CD4-positive, alpha-beta T cell treated with Interleukin-10 for 1 hour (primary cell): ENCODE measurements around the gene SLC6A12.
"Not testable (repeated sequence)": the region's sequence is repeated elsewhere in the genome, so short reads cannot be mapped to it uniquely, and the experiment has no call there.

ENCODE experiments used
- DNase-seq: peaks from one replicate; pipeline ENCODE4 v3.0.0-alpha.2; 2020

The SLC6A12 gene

GRCh38 chr12:195951-196350 is 18.0 kb downstream of the SLC6A12 start:
- DNase-seq: no peak

GRCh38 chr12:195156-195555 is 18.8 kb downstream of the SLC6A12 start:
- DNase-seq: no peak

GRCh38 chr12:194276-194675 is 19.7 kb downstream of the SLC6A12 start:
- no peak for DNase-seq

GRCh38 chr12:193261-193660 is 20.7 kb downstream of the SLC6A12 start:
- DNase-seq: no peak

GRCh38 chr12:191541-191940 is 22.4 kb downstream of the SLC6A12 start:
- DNase-seq: no peak

- no peak for DNase-seq
These were observed 23.1 kb downstream of the SLC6A12 start for GRCh38 chr12:190881-191280.

GRCh38 chr12:189622-189962 is 24.4 kb downstream of the SLC6A12 start:
- DNase-seq: no peak

GRCh38 chr12:188910-189621 is 24.9 kb downstream of the SLC6A12 start:
- DNase-seq: peak; percentile 22

- DNase-seq: not testable (repeated sequence)
These were observed 25.7 kb downstream of the SLC6A12 start for GRCh38 chr12:187986-188909.

- DNase-seq: no peak
These were observed 27.8 kb downstream of the SLC6A12 start for GRCh38 chr12:186006-186625.

- no peak for DNase-seq
These were observed 28.4 kb downstream of the SLC6A12 start for GRCh38 chr12:185576-185955.

GRCh38 chr12:184811-185575 is 29.0 kb downstream of the SLC6A12 start:
- no peak for DNase-seq

- no peak for DNase-seq
These were observed 31.5 kb downstream of the SLC6A12 start for GRCh38 chr12:182381-182892.

- no peak for DNase-seq
These were observed 32.0 kb downstream of the SLC6A12 start for GRCh38 chr12:181921-182320.

GRCh38 chr12:180445-180844 is 33.5 kb downstream of the SLC6A12 start:
- DNase-seq: no peak

GRCh38 chr12:179885-180284 is 34.1 kb downstream of the SLC6A12 start:
- DNase-seq: no peak

GRCh38 chr12:179131-179884 is 34.6 kb downstream of the SLC6A12 start:
- DNase-seq: no peak

GRCh38 chr12:178829-179109 is 35.2 kb downstream of the SLC6A12 start:
- DNase-seq: no peak

GRCh38 chr12:177980-178828 is 35.8 kb downstream of the SLC6A12 start:
- DNase-seq: no peak

GRCh38 chr12:177336-177979 is 36.5 kb downstream of the SLC6A12 start:
- DNase-seq: no peak
